ENCODE data around the gene ITPRIPL1.
"Not testable (repeated sequence)": the region's sequence is repeated elsewhere in the genome, so short reads cannot be mapped to it uniquely, and the experiment has no call there.

The ITPRIPL1 gene

GRCh38 chr2:96325041-96325883 is at the start of gene ITPRIPL1:
ITPRIPL1 (plus strand) TSS chr2:96325317; CDS start chr2:96325840, 523 bp downstream.
- H3K27ac ChIP-seq, result peak within 1 kb of the TSS in 1 of 2 donors; percentile 38

GRCh38 chr2:96276787-96277499 is 48.2 kb upstream of the ITPRIPL1 start:
- H3K27ac ChIP-seq, result no peak overlapping the region
- DNase-seq (ENCODE audit: low spot score), result no peak
- no peak overlapping the region for H3K4me3 ChIP-seq
- TF ChIP-seq CTCF (IDR thresholded peaks at IDR 0.05), result no peak

More at GRCh38 chr2:96325041-96325883, at the start of gene ITPRIPL1:
- H3K4me3 ChIP-seq, result peak within 1 kb of the TSS; percentile 75
- no peak for TF ChIP-seq CTCF (IDR thresholded peaks at IDR 0.05)
- no peak for DNase-seq (ENCODE audit: low spot score)

GRCh38 chr2:96287273-96287856 is 37.8 kb upstream of the ITPRIPL1 start:
- DNase-seq (ENCODE audit: low spot score), result no peak
- H3K27ac ChIP-seq, result no peak overlapping the region
- TF ChIP-seq CTCF (IDR thresholded peaks at IDR 0.05), result no peak
- H3K4me3 ChIP-seq, result no peak overlapping the region

GRCh38 chr2:96291751-96292150 is 33.4 kb upstream of the ITPRIPL1 start:
- no peak for TF ChIP-seq CTCF (IDR thresholded peaks at IDR 0.05)

GRCh38 chr2:96294271-96294670 is 30.8 kb upstream of the ITPRIPL1 start:
- not testable (repeated sequence) for H3K27ac ChIP-seq; H3K4me3 ChIP-seq; DNase-seq (ENCODE audit: low spot score)

More at GRCh38 chr2:96291751-96292150, 33.4 kb upstream of the ITPRIPL1 start:
- H3K27ac ChIP-seq, result no peak overlapping the region
- no peak overlapping the region for H3K4me3 ChIP-seq
- no peak for DNase-seq (ENCODE audit: low spot score)

- H3K27ac ChIP-seq, result no peak overlapping the region
- no peak overlapping the region for H3K4me3 ChIP-seq
- DNase-seq (ENCODE audit: low spot score), result no peak
- no peak for TF ChIP-seq CTCF (IDR thresholded peaks at IDR 0.05)
Observed at GRCh38 chr2:96296925-96297324, 28.2 kb upstream of the ITPRIPL1 start.

GRCh38 chr2:96301865-96302264 is 23.3 kb upstream of the ITPRIPL1 start:
- Histone ChIP-seq H3K27ac (no peak overlapping the region), H3K4me3 (no peak overlapping the region)
- DNase-seq (ENCODE audit: low spot score), result no peak
- no peak for TF ChIP-seq CTCF (IDR thresholded peaks at IDR 0.05)
